Endothelial cell (in vitro differentiated cells): ENCODE results near the gene GCN1. TPM values are rescaled to one million over a fixed set of nuclear protein-coding genes. Genes with fewer than 3 reads are reported as not detected.
A peak's percentile ranks its signal among the peaks of the same experiment; 100 is the strongest.

Experiments
- DNase-seq: peaks from one replicate; pipeline ENCODE4 v3.0.0; 2021; ENCODE audit warnings: low spot score
- H3K27ac Mint-ChIP-seq: one replicate; pipeline ENCODE4 v1.8.0; 2021; ENCODE audit warnings: mixed read lengths, inconsistent platforms; ENCODE audit not compliant: unreplicated experiment
- H3K27me3 Mint-ChIP-seq: one replicate; pipeline ENCODE4 v1.8.0; 2021; ENCODE audit warnings: mild to moderate bottlenecking, moderate library complexity, mixed read lengths, inconsistent platforms; ENCODE audit not compliant: unreplicated experiment
- H3K36me3 Mint-ChIP-seq: one replicate; pipeline ENCODE4 v1.8.0; 2021; ENCODE audit warnings: mild to moderate bottlenecking, low read depth, mixed read lengths, inconsistent platforms; ENCODE audit not compliant: unreplicated experiment
- H3K4me1 Mint-ChIP-seq: one replicate; pipeline ENCODE4 v1.8.0; 2021; ENCODE audit warnings: mild to moderate bottlenecking, mixed read lengths, inconsistent platforms; ENCODE audit not compliant: unreplicated experiment
- H3K4me3 Mint-ChIP-seq: one replicate; pipeline ENCODE4 v1.8.0; 2021; ENCODE audit warnings: mild to moderate bottlenecking, mixed read lengths, inconsistent platforms; ENCODE audit not compliant: unreplicated experiment
- H3K9me3 Mint-ChIP-seq: one replicate; pipeline ENCODE4 v1.8.0; 2021; ENCODE audit warnings: mixed read lengths, inconsistent platforms; ENCODE audit not compliant: unreplicated experiment
- total RNA-seq: library from RNA; stranded (reverse); fragmentation: NEBNext Ultra II Directional; extraction: Animal tissue kit (Norgen Biotek cat#: 25700); gene quantifications from one replicate; pipeline ENCODE4 v1.2.1, GENCODE V29; 2021; ENCODE audit not compliant: unreplicated experiment
- TF ChIP-seq, protein P1 (sequence below): fragments of 200-600 bp; sonication (generic); IDR thresholded peaks from one replicate; pipeline ENCODE4 v1.5.0; 2021; ENCODE audit warnings: antibody characterized with exemption; ENCODE audit not compliant: unreplicated experiment

GCN1 gene
- total RNA-seq, 1 donor from 2014 or later = 54.0 TPM

- H3K9me3 Mint-ChIP-seq = no peaks in the 10 kb centered on the region
- H3K27me3 Mint-ChIP-seq = peaks cover 30% of the 10 kb centered on the region
- peak; percentile 59 for DNase-seq
- peaks cover 90% of the 10 kb centered on the region for H3K4me1 Mint-ChIP-seq
- H3K4me3 Mint-ChIP-seq = peak overlapping the region; percentile 73
- H3K36me3 Mint-ChIP-seq = peaks cover 16% of the 10 kb centered on the region
- TF ChIP-seq, protein P1, sequence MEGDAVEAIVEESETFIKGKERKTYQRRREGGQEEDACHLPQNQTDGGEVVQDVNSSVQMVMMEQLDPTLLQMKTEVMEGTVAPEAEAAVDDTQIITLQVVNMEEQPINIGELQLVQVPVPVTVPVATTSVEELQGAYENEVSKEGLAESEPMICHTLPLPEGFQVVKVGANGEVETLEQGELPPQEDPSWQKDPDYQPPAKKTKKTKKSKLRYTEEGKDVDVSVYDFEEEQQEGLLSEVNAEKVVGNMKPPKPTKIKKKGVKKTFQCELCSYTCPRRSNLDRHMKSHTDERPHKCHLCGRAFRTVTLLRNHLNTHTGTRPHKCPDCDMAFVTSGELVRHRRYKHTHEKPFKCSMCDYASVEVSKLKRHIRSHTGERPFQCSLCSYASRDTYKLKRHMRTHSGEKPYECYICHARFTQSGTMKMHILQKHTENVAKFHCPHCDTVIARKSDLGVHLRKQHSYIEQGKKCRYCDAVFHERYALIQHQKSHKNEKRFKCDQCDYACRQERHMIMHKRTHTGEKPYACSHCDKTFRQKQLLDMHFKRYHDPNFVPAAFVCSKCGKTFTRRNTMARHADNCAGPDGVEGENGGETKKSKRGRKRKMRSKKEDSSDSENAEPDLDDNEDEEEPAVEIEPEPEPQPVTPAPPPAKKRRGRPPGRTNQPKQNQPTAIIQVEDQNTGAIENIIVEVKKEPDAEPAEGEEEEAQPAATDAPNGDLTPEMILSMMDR = no peak
- H3K27ac Mint-ChIP-seq = peak overlapping the region; percentile 92
Observed at GRCh38 chr12:120231316-120232011, 36.9 kb upstream of the GCN1 start.

DNA sequence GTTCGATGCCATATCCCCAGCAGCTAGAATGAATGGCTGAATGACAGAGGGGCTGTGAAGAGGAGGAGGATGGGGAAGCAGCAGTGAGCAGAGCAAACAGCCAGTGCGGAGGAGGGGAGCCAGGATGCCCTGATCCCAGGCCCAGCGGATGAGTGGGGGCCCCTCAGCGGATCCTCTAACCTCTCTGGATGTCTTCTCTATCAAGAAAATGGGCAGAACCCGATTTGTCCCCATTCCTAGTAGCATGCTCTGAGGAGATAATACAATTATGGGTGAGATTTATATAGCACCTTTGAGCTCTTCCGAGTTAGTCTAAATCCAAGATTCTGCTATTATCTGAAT lies 36.4 kb upstream of the GCN1 start:
- TF ChIP-seq, protein P1 = no peak
- Mint-ChIP-seq H3K4me3 (peak overlapping the region; percentile 73), H3K9me3 (no peaks in the 10 kb centered on the region), H3K4me1 (peaks cover 91% of the 10 kb centered on the region), H3K36me3 (peaks cover 16% of the 10 kb centered on the region), H3K27ac (peak overlapping the region; percentile 92), H3K27me3 (peaks cover 35% of the 10 kb centered on the region)
- no peak for DNase-seq

DNA sequence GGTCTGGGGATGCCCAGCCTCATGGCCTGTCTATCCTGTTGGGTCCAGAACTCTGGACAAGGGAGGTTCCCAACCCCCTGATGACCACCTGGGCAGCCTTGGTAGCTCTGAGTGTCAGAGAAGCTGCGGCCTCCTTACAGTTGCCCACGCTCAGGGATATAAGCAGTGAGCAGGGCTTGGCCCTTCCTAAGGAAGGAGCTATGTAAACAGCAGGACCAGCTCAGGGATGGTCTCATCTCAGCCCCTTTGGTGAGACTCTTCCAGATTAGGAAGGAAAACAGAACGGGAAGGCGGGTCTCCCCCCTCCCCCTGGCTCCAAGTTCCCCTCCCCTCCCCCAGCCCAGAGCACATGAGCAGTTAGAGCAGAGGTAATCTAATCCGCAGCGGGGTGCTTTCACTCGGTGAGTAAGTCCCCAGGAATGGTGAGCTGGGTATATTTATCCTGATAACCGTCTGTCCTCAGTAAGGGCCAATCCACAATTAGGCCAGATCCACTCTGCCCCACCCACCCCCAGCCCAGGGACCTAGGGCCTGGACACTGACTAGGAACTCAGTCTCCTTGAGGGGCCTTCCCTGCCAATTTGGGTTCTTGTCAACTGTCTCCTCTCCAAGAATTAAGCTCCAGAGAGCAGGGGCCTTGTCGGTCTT lies 35.9 kb upstream of the GCN1 start:
- TF ChIP-seq, protein P1 = no peak
- no peak for DNase-seq
- peak overlapping the region; percentile 73 for H3K4me3 Mint-ChIP-seq
- H3K9me3 Mint-ChIP-seq = no peaks in the 10 kb centered on the region
- H3K27me3 Mint-ChIP-seq = peaks cover 31% of the 10 kb centered on the region
- H3K4me1 Mint-ChIP-seq = peaks cover 90% of the 10 kb centered on the region
- H3K36me3 Mint-ChIP-seq = peaks cover 21% of the 10 kb centered on the region
- peak overlapping the region; percentile 92 for H3K27ac Mint-ChIP-seq

DNA sequence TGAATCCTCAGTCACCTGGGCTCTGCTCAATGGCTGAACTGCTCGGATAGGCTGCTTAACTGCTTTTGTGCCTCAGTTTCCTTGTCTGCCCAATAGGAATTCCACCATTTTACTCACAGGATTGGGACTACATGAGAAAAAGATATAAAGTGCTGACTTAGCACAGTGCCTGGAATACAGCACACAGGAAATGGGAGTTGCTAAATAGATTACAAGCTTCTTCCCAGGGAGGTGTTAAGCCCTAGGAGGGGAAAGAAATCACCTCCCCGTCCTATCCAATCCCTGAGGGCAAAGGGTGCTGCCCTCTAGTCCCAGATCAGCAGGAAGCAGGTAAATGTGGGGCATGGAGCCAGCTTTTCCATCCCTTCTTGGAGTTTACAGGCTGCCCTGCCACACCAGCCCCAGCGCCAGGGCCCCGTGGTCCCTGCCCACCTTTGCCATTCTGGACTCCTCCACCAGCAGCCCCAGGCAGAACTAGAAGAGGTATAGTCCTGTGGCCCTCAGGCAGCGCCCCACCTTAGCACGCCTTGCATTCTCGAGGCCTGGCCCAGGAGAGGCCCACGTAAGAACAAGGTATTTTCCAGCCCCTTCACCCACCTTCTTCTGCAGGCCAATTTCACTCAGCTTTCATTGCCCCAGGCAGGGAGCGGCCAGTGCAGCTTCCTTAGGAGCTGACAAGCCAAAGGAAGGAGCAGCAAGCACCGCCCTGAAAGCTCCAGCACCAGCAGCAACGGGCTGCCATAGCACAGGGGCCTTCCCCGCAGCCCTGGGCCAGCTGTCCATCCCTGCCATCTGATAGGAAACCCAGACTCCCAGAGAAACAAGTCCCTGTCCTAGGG lies 35.2 kb upstream of the GCN1 start:
- DNase-seq = no peak

More for the DNA sequence above, 35.2 kb upstream of the GCN1 start:
- Mint-ChIP-seq H3K27me3 (peaks cover 30% of the 10 kb centered on the region), H3K4me1 (peaks cover 86% of the 10 kb centered on the region), H3K9me3 (no peaks in the 10 kb centered on the region), H3K4me3 (no peak overlapping the region), H3K27ac (peak overlapping the region; percentile 64), H3K36me3 (peaks cover 24% of the 10 kb centered on the region)
- TF ChIP-seq, protein P1 = no peak
